NT2/D1 (cell line): ENCODE results near the gene DDX52.
A peak's percentile ranks its signal among the peaks of the same experiment; 100 is the strongest.

ENCODE experiments used
- DNase-seq: peaks from one replicate; pipeline ENCODE4 v3.0.0-alpha.2; 2011; ENCODE audit warnings: low read depth, low spot score
- H3K27me3 ChIP-seq: 2 replicates; pipeline ENCODE4 v1.6.0; 2011; ENCODE audit warnings: mild to moderate bottlenecking; ENCODE audit not compliant: insufficient read length, insufficient read depth
- H3K36me3 ChIP-seq: 2 replicates; pipeline ENCODE4 v1.6.1; 2011; ENCODE audit warnings: mild to moderate bottlenecking, low read length, mixed read lengths; ENCODE audit not compliant: insufficient read depth, insufficient read length
- H3K4me1 ChIP-seq: 2 replicates; pipeline ENCODE4 v1.5.1; 2011; ENCODE audit not compliant: insufficient read depth, insufficient read length
- H3K4me3 ChIP-seq: 2 replicates; pipeline ENCODE4 v1.5.1; 2011; ENCODE audit warnings: low read depth; ENCODE audit not compliant: insufficient read length
- H3K9ac ChIP-seq: 2 replicates; pipeline ENCODE4 v1.6.0; 2011; ENCODE audit warnings: low read depth; ENCODE audit not compliant: insufficient read length
- H3K9me3 ChIP-seq: 2 replicates; pipeline ENCODE4 v1.5.1; 2011; ENCODE audit warnings: mild to moderate bottlenecking, low read length; ENCODE audit not compliant: insufficient read depth
- SUZ12 ChIP-seq: IDR thresholded peaks from 2 replicates; pipeline ENCODE4 v1.6.1; 2011; ENCODE audit not compliant: insufficient read length, insufficient read depth; ENCODE audit errors: extremely low read depth
- YY1 ChIP-seq: IDR thresholded peaks from 2 replicates; pipeline ENCODE4 v1.6.1; 2011; ENCODE audit not compliant: insufficient read length, insufficient read depth
- ZNF274 ChIP-seq: IDR thresholded peaks from 2 replicates; pipeline ENCODE4 v1.6.1; 2011; ENCODE audit warnings: mild to moderate bottlenecking, low read depth, low read length

Gene DDX52

DNA sequence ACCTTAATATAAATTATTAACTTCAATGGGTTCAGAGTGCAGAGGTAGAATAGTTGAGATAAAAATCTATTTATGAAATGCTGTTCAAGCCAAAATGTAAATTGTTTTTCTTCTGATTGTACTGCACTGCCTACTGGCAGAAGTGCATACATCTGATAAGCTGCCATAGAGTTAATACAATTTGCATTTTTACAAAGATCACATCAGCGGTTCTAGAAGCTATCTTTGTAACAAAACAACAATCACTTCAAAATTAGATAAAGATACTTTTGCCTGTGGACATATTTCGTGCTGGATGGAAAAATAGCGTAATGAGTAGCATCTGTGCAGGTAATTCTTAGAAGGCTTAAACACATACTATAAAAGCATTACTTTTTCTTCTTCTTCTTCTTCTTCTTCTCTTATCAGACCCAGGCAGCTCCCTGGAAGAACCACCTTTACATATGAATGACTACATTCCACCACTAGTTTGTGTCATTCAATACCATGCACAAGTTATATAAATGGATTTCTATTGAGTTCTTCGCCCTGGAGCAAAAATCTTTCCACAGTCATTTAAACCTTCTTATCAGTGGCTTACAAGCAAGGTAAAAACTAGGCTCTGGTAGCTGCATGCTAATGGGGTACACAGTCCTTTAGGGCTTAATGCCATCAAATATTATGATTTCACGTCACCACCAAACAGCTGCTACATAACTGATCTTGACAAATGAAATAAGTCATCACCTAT lies 81.1 kb downstream of the DDX52 start:
- peak; percentile 1 for DNase-seq
- H3K9me3 ChIP-seq: peaks cover 12% of the 10 kb centered on the region; the same call in 1 of the 2 replicates
- no peak for TF ChIP-seq ZNF274
- no peak for TF ChIP-seq SUZ12
- TF ChIP-seq YY1: no peak
- peaks cover 32% of the 10 kb centered on the region for H3K36me3 ChIP-seq
- H3K27me3 ChIP-seq: no peaks in the 10 kb centered on the region
- H3K4me1 ChIP-seq: no peaks in the 10 kb centered on the region
- no peak overlapping the region for H3K9ac ChIP-seq
- H3K4me3 ChIP-seq: no peak overlapping the region
